Heart left ventricle (tissue), 13 donors: ENCODE measurements around the gene SGSH.
"Not testable (repeated sequence)": the region's sequence is repeated elsewhere in the genome, so short reads cannot be mapped to it uniquely, and the experiment has no call there.

Experiments used
- CTCF ChIP-seq, 12 donors: fragments of 200-600 bp; sonication (generic) in 4 of 12; IDR thresholded peaks; one replicate each; pipeline versions ENCODE4 v1.5.0 to v1.8.0; 2018 to 2022; ENCODE audit warnings: antibody characterized with exemption in 12 of 12, mild to moderate bottlenecking in 5 of 12
- POLR2A ChIP-seq, 2 donors: fragments of 450-650 bp; IDR thresholded peaks; one replicate each; pipeline ENCODE4 v1.6.1; 2017; ENCODE audit warnings: antibody characterized with exemption in 2 of 2, mild to moderate bottlenecking in 2 of 2, moderate library complexity in 2 of 2
- donor health status: ischemic (EF 13 %, LVEDD 7.1; RV severe dilation, severe dysfunction).
- donor health status: DM: no; HTN: yes; CAD: no.
- donor health status: DM: no; HTN: no; CAD: no.
- donor health status: ischemic (EF 25% LVEDD 6.9; RV normal size, moderate dysfunction).
- donor health status: ischemic (EF 25% LVEDD 5.7; RV mildly dilated, moderate dysfunction).
- donor health status: ischemic (EF 35%, LVEDD 5.7; RV mildly dilated, moderate dysfunction).
- donor health status: nonischemic (EF 11% LVEDD 7.7; RV severe dilation, severe dysfunction).
- donor health status: DM: yes; HTN: yes; CAD: no.
- donor health status: PGD.
- donor health status: ischemic (EF 29% LVEDD 5.4; RV normal size, mild dysfunction).
- donor health status: nonischemic (EF 23%, LVEDD 6.1; RV moderate dilation, normal function).

- not testable (repeated sequence) for TF ChIP-seq CTCF, POLR2A (IDR thresholded peaks at IDR 0.05)
These were observed 38.2 kb upstream of the SGSH start for GRCh38 chr17:80258296-80258695.
